A549 (cell line): Measurements from ENCODE around the gene MYBPC1. TPM values are rescaled to one million over a fixed set of nuclear protein-coding genes. Genes with fewer than 3 reads are reported as not detected.

Experiments used
- ATAC-seq, 2 experiments: fragments of 200-7000 bp in 1 of 2; fragments of >200 bp in 1 of 2; cut with Nextera tagmentation in 1 of 2; cut with Tn5 transposase in 1 of 2; 3 replicates each; pipeline versions ENCODE4 v1.8.0 to v1.9.1; 2018 to 2020; ENCODE audit warnings: mild to moderate bottlenecking in 1 of 2, moderate library complexity in 1 of 2
- CTCF ChIA-PET: fragments of 300-600 bp; sonication (Branson Sonifier 250); formaldehyde crosslinking; extraction: SDS; loops from one replicate; lab custom pipeline; 2021; ENCODE audit warnings: antibody characterized with exemption, inconsistent platforms; lab: Yijun Ruan, JAX
- POLR2A ChIA-PET: fragments of 350-600 bp; formaldehyde crosslinking; extraction: SDS; loops from one replicate; lab custom pipeline; 2021; ENCODE audit warnings: antibody characterized with exemption, inconsistent platforms; lab: Yijun Ruan, JAX
- DNase-seq, 2 experiments: peaks; one replicate each; pipeline versions ENCODE4 v3.0.0 to v3.0.0-alpha.2; 2011 to 2016; ENCODE audit warnings: low read depth in 1 of 2, low spot score in 1 of 2
- FAIRE-seq: peaks from 2 replicates; lab custom pipeline; 2011; peaks lifted over from hg19 to GRCh38; lab: Jason Lieb, UNC
- H3K27ac ChIP-seq, 2 experiments: fragments of >200 bp; sonication (Bioruptor Twin); formaldehyde crosslinking; 3 replicates each; pipeline ENCODE4 v1.5.1; 2016 to 2017
- H3K4me1 ChIP-seq: fragments of >200 bp; sonication (Bioruptor Twin); formaldehyde crosslinking; 3 replicates; pipeline ENCODE4 v1.6.1; 2016
- H3K4me2 ChIP-seq: fragments of >200 bp; sonication (Bioruptor Twin); formaldehyde crosslinking; 3 replicates; pipeline ENCODE4 v1.6.1; 2016
- H3K4me3 ChIP-seq: fragments of >200 bp; sonication (Bioruptor Twin); formaldehyde crosslinking; 3 replicates; pipeline ENCODE4 v1.5.1; 2016
- H3K9me3 ChIP-seq: fragments of >200 bp; sonication (Bioruptor Twin); formaldehyde crosslinking; 3 replicates; pipeline ENCODE4 v1.6.1; 2016
- CEBPB ChIP-seq, 2 experiments: fragments of >200 bp in 1 of 2; sonication (Bioruptor Twin) in 1 of 2; formaldehyde crosslinking in 1 of 2; IDR thresholded peaks; 2 replicates each; pipeline ENCODE4 v1.6.1; 2012 to 2016
- FOSB ChIP-seq: fragments of 250-450 bp; sonication (Bioruptor Pico); IDR thresholded peaks from 2 replicates; pipeline ENCODE4 v1.5.0; 2020; ENCODE audit warnings: mild to moderate bottlenecking, moderate library complexity
- FOSL2 ChIP-seq, 2 experiments: fragments of 450-650 bp in 1 of 2; fragments of >200 bp in 1 of 2; sonication (Bioruptor Twin) in 1 of 2; formaldehyde crosslinking; IDR thresholded peaks; 2 replicates each; pipeline versions ENCODE4 v1.5.0 to v1.6.1; 2016 to 2020; ENCODE audit warnings: mild to moderate bottlenecking in 1 of 2, moderate library complexity in 1 of 2
- GATA3 ChIP-seq: IDR thresholded peaks from 2 replicates; pipeline ENCODE4 v1.6.1; 2012; ENCODE audit warnings: borderline replicate concordance
- HDAC2 ChIP-seq: fragments of 200-600 bp; sonication (generic); IDR thresholded peaks from 2 replicates; pipeline ENCODE4 v1.6.1; 2016
- HOXA7 ChIP-seq: fragments of 250-450 bp; sonication (Bioruptor Pico); IDR thresholded peaks from 2 replicates; pipeline ENCODE4 v1.5.0; 2020; ENCODE audit warnings: mild to moderate bottlenecking, moderate library complexity
- KDM5A ChIP-seq: fragments of 200-600 bp; sonication (generic); IDR thresholded peaks from 2 replicates; pipeline ENCODE4 v1.6.1; 2016; ENCODE audit warnings: antibody characterized with exemption, mild to moderate bottlenecking
- MAFK ChIP-seq: fragments of 450-650 bp; IDR thresholded peaks from 2 replicates; pipeline ENCODE4 v1.6.1; 2014; ENCODE audit not compliant: partially characterized antibody
- NPAS2 ChIP-seq: fragments of 250-450 bp; sonication (Bioruptor Pico); IDR thresholded peaks from 2 replicates; pipeline ENCODE4 v1.8.0; 2022; ENCODE audit warnings: mild to moderate bottlenecking, moderate library complexity, borderline replicate concordance
- PHF8 ChIP-seq: fragments of 200-600 bp; sonication (generic); IDR thresholded peaks from 2 replicates; pipeline ENCODE4 v1.6.1; 2016; ENCODE audit warnings: low read depth, mild to moderate bottlenecking, antibody characterized with exemption, moderate library complexity, borderline replicate concordance
- RFX5 ChIP-seq: fragments of 450-650 bp; IDR thresholded peaks from 2 replicates; pipeline ENCODE4 v1.7.1; 2014; ENCODE audit warnings: antibody characterized with exemption, mild to moderate bottlenecking, moderate library complexity
- RNF2 ChIP-seq: fragments of 200-600 bp; sonication (generic); IDR thresholded peaks from 2 replicates; pipeline ENCODE4 v1.6.1; 2016; ENCODE audit warnings: low read depth, mild to moderate bottlenecking, antibody characterized with exemption, moderate library complexity, borderline replicate concordance
- ZC3H11A ChIP-seq: fragments of 450-650 bp; IDR thresholded peaks from 2 replicates; pipeline ENCODE4 v1.6.1; 2014; ENCODE audit warnings: antibody characterized with exemption, mild to moderate bottlenecking
- WGBS: methylation state at CpG from one replicate; pipeline ENCODE4 v1.1.6; 2017; ENCODE audit errors: missing lambda C conversion rate; 5-methylcytosine and 5-hydroxymethylcytosine counted together
- polyA minus RNA-seq: library from RNA; depleted of rRNA, polyadenylated mRNA; stranded (reverse); fragments of >200 nt; gene quantifications from 2 replicates; pipeline ENCODE4 v1.2.3, GENCODE V29; 2011; rRNA and poly(A)+ RNA removed
- polyA plus RNA-seq, 4 experiments: library from polyadenylated mRNA; depleted of rRNA in 3 of 4; stranded (reverse); fragments of >200 nt; fragmentation: RNase III in 1 of 4; extraction: RNeasy Plus Mini Kit Qiagen cat#74134 plus additional on column Dnase treatment in 1 of 4; gene quantifications; 2 replicates in 3 of 4; 3 replicates in 1 of 4; pipeline ENCODE4 v1.2.3, GENCODE V29; 2011 to 2017
- TF ChIP-seq, protein P1 (sequence below): fragments of 250-450 bp; sonication (Bioruptor Pico); IDR thresholded peaks from 2 replicates; pipeline ENCODE4 v1.5.0; 2021; ENCODE audit warnings: mild to moderate bottlenecking, moderate library complexity, borderline replicate concordance

Gene MYBPC1, protein sequence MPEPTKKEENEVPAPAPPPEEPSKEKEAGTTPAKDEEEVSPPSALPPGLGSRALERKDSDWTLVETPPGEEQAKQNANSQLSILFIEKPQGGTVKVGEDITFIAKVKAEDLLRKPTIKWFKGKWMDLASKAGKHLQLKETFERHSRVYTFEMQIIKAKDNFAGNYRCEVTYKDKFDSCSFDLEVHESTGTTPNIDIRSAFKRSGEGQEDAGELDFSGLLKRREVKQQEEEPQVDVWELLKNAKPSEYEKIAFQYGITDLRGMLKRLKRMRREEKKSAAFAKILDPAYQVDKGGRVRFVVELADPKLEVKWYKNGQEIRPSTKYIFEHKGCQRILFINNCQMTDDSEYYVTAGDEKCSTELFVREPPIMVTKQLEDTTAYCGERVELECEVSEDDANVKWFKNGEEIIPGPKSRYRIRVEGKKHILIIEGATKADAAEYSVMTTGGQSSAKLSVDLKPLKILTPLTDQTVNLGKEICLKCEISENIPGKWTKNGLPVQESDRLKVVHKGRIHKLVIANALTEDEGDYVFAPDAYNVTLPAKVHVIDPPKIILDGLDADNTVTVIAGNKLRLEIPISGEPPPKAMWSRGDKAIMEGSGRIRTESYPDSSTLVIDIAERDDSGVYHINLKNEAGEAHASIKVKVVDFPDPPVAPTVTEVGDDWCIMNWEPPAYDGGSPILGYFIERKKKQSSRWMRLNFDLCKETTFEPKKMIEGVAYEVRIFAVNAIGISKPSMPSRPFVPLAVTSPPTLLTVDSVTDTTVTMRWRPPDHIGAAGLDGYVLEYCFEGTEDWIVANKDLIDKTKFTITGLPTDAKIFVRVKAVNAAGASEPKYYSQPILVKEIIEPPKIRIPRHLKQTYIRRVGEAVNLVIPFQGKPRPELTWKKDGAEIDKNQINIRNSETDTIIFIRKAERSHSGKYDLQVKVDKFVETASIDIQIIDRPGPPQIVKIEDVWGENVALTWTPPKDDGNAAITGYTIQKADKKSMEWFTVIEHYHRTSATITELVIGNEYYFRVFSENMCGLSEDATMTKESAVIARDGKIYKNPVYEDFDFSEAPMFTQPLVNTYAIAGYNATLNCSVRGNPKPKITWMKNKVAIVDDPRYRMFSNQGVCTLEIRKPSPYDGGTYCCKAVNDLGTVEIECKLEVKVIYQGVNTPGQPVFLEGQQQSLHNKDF
- polyA plus RNA-seq (2011; rRNA removed) (not detected in 2 replicates), polyA plus RNA-seq (2017; fragmentation: RNase III; extraction: RNeasy Plus Mini Kit Qiagen cat#74134 plus additional on column Dnase treatment) (not detected in 3 replicates), polyA minus RNA-seq (not detected in 2 replicates)
- not detected in 2 replicates for polyA plus RNA-seq (2012; cell fraction: cytosol; rRNA removed)
- polyA plus RNA-seq (2012; cell fraction: nucleus; rRNA removed): not detected in 2 replicates

DNA sequence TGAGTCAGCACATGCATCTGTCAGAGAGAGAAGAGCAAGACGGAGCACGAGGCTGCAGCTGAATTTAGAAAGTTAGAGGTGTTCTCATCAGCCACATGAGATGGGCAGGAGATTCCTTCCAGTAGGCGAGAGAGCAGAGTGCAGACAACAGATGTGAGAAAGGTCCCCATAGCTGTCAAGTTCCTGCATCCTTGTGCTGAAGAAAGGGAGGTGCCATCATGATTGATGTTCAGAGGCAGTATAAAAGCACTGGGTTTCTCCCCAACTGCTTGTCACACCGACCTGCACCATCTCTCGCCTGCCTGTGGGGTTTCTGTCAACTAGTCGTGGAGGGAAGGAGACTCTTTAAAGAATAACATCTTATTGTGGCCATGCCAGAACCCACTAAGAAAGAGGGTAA is at the start of gene MYBPC1:
MYBPC1 (plus strand) TSS at position 272 of the 400 bp plus-strand sequence; CDS start at position 372, 100 bp downstream.
- Histone ChIP-seq H3K4me3 (no peak within 1 kb of the TSS), H3K4me1 (peaks cover 7% of the 10 kb centered on the region; the same call in 2 of the 3 replicates), H3K27ac (no peak within 1 kb of the TSS), H3K9me3 (no peaks in the 10 kb centered on the region), H3K4me2 (no peak within 1 kb of the TSS)
- ChIA-PET CTCF (interaction anchor here (1.1 kb wide), 1 partner anchor 10 kb away, joined by 3 read pairs; no protein-coding TSS in a partner anchor), POLR2A (no interaction called here)
- TF ChIP-seq NPAS2 (CRISPR knock-in tag): no peak
- TF ChIP-seq, protein P1, sequence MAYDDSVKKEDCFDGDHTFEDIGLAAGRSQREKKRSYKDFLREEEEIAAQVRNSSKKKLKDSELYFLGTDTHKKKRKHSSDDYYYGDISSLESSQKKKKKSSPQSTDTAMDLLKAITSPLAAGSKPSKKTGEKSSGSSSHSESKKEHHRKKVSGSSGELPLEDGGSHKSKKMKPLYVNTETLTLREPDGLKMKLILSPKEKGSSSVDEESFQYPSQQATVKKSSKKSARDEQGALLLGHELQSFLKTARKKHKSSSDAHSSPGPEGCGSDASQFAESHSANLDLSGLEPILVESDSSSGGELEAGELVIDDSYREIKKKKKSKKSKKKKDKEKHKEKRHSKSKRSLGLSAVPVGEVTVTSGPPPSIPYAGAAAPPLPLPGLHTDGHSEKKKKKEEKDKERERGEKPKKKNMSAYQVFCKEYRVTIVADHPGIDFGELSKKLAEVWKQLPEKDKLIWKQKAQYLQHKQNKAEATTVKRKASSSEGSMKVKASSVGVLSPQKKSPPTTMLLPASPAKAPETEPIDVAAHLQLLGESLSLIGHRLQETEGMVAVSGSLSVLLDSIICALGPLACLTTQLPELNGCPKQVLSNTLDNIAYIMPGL (CRISPR knock-in tag): no peak
- no peak for TF ChIP-seq FOSB (CRISPR knock-in tag)
- no peak for TF ChIP-seq CEBPB (IDR thresholded peaks at IDR 0.05)
- no peak for TF ChIP-seq HOXA7 (CRISPR knock-in tag)
- no peak for TF ChIP-seq RFX5
- TF ChIP-seq ZC3H11A: no peak
- no peak for TF ChIP-seq MAFK
- no peak for TF ChIP-seq PHF8
- peak in 1 of 2 experiments; percentile 15 for DNase-seq
- FAIRE-seq: no peak
- peak; percentile 73 to 80 for ATAC-seq
- 29% methylated on average over 6 of the region's 6 CpGs for WGBS

DNA sequence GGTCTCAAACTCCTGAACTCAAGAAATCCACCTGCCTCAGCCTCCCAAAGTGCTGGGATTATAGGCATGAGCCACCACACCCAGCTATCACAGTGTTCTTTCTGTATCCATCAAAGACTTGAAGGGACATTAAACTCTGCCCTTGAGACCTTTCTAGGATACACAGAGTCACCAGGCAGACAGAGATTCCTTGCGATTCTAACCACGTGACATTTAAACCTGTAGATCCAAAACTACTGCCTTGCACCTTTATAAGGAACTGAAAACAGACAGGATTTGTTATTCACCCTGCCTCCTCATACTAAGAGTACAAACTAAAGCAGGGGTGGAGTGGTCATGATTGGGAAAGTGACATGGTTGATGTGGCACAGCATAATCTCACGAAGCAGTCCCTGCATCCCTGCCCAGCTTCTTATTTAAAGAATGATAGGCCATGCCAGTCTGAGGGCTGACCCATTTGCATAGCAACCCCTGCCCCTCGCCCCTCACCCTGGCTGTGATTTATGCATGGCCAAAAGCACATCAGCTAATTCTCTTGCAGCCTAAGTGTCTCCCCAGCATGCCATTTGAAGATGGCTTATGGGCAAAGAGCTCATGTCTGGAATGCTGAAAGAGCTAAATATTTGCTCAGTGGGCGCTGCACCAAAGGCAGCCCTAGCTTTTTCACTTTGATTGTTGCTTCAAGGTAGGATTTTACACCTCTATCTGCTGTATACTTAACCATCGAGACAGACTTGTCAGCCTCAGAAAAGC is 43.2 kb upstream of the MYBPC1 start:
- TF ChIP-seq RFX5: no peak
- no peak for TF ChIP-seq KDM5A
- no peak for TF ChIP-seq RNF2
- no peak for TF ChIP-seq GATA3
- FAIRE-seq: no peak
- POLR2A ChIA-PET: no interaction called here
- Histone ChIP-seq H3K4me3 (no peak overlapping the region), H3K9me3 (no peaks in the 10 kb centered on the region; the same call in 2 of the 3 replicates), H3K27ac (no peak overlapping the region), H3K4me1 (0 out of 3 replicates have a peak, but pooled peaks cover 6% of the 10 kb centered on the region), H3K4me2 (no peak overlapping the region)
- CTCF ChIA-PET: interaction anchor here (0.9 kb wide), 1 partner anchor 18 kb away, joined by 4 read pairs; no protein-coding TSS in a partner anchor
- DNase-seq: no peak
- ATAC-seq: no peak
- 19% methylated on average over 6 of the region's 6 CpGs for WGBS

DNA sequence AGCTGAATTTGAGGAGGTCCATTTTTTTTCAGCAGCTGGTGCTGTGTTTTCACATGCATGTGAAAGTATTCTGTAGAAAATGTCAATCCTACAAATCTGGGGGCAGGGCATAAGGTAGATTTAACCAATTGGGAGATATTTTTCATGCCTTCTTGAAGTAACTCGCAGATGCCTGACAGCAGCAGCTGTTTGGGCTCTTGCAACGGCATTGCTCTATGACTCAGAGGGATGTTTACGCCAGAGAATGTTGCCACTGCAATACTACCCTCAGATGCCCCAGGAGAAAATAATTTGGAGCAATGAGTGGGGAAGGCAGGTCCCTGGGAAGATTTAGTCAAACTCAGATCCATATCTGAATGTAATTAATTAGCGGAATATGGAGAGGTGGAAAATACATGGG is 42.5 kb upstream of the MYBPC1 start:
- 0 out of 3 replicates have a peak, but pooled peaks cover 6% of the 10 kb centered on the region for H3K4me1 ChIP-seq
- H3K27ac ChIP-seq: no peak overlapping the region
- no peak for FAIRE-seq
- no peak overlapping the region for H3K4me3 ChIP-seq
- TF ChIP-seq FOSL2 (IDR thresholded peaks at IDR 0.05) (no peak), FOSL2 (CRISPR knock-in tag; IDR thresholded peaks at IDR 0.05) (0 out of 2 replicates have a peak, but pooled peaks have one; percentile 7), HDAC2 (no peak)
- TF ChIP-seq, all 56 proteins: peak for 1
- POLR2A ChIA-PET: no interaction called here
- peak in 1 of 2 experiments; percentile 16 for DNase-seq
- CTCF ChIA-PET: interaction anchor here (1.1 kb wide), 1 partner anchor 20 kb away, joined by 3 read pairs; no protein-coding TSS in a partner anchor
- peak; percentile 48 to 66; a peak in 2 of 6 replicates for ATAC-seq
- Histone ChIP-seq H3K4me2 (no peak overlapping the region), H3K9me3 (no peaks in the 10 kb centered on the region)
- 32% methylated on average over 4 of the region's 4 CpGs for WGBS
